Bone marrow (tissue), 2 donors: Measurements from ENCODE around the gene CACNA1S.

Experiments
- DNase-seq, 2 donors: peaks; one replicate each; lab custom pipeline; 2025; lab: John Stamatoyannopoulos, UW

The CACNA1S gene

DNA sequence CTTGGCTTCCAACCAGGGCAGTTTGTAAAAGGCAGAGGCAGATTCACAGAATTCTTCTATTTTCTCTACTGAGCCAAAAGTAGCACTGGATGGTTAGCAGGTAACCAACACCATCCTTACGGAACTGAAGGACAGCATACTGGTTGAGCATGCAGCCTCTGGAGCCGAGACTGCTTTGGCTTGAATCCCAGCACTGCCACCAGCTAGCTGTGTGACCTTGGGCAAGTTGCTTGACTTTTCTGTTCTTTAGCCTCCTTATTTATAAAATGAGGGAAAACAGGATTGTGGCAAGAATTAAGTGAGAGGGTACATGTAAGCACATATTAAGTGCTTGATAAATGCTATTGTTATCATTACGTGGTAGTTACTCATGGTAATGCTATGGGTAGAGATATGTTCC lies 19.5 kb downstream of the CACNA1S start:
- no peak for DNase-seq

DNA sequence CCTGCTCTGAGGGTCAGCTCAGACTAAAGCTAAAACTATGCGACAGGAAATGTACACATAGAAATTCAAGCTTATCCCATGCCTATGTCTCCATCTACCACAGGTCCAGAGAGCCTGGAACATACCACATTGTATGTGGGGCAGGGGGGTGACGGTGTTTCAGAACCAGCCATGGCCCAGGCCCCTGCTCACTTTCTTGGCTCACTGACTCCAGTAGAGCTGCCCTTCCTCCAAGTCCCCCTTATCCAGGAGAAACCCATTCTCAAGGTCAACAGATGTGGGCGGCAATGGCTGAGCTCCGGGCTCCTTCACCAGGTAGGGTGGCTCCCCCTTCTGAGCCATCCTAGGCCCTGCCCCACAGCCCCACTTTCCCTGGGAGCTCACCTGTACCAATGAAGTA lies 21.0 kb downstream of the CACNA1S start:
- DNase-seq = no peak

DNA sequence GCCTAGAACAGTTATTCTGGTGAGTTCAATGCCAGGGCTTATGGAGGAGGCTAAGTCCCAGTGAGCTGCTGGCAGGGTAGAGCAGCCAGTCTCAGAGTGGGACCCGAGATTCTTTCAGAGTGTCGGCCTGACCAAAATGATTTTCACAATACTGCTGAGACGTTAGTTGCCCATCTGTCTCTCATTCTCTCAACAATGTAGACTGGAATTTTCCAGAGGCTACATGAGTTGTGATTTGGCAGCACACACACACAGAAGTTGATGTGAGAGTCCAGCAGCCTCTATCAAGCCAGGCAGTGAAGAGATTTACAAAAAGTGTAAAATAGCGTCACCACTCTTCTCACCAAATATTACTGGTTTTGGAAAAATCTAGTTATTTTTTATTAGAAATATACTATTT lies 21.7 kb downstream of the CACNA1S start:
- no peak for DNase-seq

DNA sequence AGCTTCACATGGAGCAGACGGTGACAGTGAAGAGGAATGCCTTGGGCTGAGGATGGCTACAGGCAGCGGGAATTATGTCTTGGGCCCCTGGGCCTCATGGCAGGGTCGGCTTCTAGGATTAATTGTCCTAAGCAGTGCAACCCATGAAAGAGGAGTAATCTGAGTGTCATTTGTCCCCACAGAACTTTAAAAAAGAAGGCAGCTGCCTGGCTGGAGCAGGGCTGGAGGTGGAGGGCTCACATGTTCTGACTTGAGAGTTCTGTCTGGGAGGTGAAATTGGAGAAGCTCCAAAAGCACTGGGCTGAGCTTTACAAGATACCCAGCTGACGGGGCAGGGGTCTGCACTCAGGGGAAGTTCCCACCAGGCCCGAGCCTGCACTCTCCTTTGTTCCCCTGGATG lies 22.6 kb downstream of the CACNA1S start:
- DNase-seq = no peak

DNA sequence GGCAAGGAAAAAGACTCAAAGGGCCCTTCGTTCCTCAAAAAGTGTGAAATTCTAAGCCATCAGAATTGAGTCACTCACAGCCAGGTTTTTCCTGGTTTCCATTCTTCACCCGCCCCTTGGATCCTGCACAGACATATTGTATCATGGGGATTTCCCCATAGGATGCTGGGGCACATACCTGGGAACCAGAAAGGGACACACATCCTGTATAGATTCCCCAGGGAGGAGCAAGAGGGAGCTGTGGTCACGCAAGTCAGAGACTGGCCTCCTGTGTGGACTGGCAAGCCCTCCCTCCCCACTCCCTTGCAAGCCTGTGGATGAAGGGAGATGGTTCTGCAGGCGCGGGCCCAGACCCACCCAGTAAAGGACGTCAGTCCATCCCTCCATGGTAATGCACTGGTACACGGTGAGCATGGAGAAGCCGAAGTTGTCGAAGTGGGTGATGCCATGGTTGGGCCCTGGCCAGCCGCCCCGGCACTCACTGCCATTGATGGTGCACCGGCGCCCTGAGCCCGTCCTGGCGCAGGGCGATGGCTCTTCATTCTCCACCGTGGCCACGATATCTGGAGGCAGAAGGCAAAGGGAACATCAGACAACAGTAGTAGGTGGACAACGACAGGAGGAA lies 23.2 kb downstream of the CACNA1S start:
- DNase-seq = no peak

DNA sequence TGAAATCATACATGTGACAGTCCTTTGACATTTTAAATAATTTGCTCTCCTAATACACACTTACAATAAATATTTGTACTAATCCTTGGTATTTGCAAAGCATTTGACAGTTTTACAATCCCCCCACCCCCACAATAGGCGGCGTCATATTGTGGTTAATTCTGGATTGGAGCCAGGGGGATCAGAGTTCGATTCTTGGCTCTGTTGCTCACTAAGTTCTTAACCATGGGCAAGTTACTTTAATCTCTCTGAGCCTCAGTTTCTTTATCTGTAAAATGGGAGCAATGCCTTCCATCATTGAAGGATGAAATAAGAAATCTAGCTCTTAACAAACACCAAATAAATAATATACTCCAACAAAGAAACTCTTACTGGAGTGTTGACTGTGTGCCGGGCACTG lies 23.8 kb downstream of the CACNA1S start:
- no peak for DNase-seq

DNA sequence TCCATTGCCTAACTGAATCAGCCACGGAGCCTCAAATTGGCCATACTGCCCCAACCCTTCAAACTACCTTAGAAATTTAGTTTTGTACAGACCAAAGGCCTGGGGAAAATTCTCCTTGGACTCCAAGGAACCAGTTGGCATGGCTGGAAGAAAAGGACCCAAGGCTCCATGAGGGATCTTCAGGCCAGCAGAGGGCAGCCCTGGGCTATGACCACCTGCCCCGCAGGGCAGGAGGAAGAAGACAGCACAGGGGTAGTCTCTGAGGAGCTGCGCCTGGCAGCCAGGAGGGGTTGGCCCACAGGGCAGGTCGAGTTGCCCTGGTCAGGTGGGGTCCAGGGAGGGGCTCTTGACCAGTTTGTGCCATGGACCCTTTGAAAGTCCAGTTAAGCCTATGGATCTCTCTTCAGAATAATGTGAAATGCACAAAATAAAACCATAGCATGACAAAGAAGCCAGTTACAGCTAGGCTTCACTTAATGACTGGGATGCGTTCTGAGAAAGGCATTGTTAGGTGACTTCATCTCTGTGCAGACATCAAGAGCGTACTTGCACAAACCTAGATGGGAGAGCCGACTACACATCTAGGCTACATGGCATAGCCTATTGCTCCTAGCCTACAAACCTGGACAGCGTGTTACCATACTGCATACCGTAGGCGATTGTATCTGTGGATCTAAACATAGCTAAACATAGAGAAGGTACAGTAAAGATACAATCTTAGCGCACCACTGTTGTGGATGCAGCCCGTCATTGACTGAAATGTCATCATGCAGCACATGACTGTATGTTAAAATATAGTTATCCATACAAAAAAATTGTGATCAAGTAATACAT lies 26.1 kb downstream of the CACNA1S start:
- DNase-seq = peak in 1 of 2 donors; percentile 15

DNA sequence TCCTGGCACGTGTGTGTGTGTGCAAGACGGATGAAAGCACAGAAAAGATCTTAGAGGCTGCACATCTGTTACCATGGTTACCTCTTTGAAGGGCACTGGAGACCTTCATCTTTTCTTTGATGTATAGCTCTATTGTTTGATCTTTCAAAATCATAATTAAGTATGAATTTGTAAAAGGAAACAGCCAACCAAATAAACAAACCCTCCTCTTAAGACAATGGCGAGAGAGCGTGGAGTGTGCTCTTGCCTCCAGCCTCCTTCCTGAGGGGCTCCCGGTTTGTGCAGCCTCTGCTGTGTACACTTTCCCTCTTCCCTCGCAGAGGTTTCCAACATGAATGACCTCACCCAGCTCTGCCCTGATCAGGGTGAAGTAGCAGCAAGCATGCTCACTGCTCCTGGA lies 27.9 kb downstream of the CACNA1S start:
- no peak for DNase-seq

DNA sequence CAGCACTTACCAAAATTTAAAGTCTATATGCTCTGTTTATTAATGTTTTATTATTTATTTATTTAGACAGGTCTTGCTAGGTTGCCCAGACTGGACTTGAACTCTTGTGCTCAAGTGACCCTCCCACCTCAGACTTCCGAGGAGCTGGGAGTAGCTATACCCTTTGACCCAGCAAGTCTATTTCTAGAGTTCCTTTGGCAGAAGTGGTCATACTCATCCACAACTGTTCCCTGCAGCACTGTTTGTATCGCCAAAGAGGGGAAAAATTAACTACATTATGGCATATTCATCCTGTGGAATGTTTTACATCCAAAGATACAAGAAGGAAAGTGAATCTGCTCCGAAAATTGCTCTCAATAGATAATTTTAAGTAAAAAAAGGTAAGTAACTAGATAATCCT lies 28.5 kb downstream of the CACNA1S start:
- DNase-seq = no peak

DNA sequence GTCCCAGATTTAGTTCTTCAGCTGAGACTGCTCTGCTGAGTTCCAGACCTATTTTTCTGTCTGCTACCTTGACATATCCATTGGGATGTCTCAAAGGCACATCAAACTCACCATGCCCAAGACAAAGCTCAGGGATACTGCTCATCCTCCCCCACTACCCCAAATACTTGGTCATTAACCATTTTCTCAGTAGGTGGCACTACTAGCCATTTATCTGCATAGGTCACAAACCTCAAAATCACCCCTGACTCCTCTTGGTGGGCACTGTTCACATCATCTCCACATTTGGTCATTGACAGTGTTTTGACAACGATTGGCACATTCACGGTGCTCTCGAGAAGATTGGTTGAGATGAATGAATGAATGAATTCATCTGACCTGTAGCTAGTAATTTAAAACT lies 32.1 kb downstream of the CACNA1S start:
- no peak for DNase-seq

DNA sequence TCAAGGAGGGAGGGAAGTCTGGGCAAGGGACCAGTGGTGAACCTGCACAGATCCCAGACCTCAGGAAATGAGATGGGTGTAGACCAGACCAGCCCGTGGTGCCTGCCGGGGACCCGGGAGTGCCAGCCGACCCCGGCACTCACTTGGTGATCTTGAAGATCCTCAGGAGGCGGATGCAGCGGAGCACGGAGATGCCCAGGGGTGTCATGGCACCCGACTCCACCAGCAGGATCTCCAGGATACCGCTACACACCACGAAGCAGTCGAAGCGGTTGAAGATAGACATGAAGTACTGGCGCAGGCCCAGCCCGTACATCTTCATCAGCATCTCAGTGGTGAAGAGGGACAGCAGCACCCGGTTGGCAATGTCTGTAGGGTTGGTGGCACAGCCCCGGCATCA lies 34.5 kb downstream of the CACNA1S start:
- DNase-seq = no peak

DNA sequence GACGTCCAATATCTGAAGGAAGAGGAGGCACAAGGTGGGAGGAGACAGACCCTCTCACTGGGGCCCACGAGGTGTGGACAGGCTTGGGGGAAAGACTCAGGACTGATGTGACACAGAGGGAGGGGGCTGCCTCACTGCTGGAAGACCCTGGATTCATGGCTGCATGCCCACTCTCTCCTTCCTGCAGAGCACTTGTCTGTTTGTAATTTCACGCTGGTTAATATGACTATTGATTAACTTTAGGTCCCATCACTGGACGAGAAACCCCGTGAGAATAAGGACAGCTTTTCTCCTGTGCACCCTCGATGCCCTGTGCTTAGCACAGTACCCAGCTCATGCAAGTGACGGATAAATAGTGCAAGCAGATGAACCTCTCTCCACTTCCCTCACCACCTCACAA lies 35.1 kb downstream of the CACNA1S start:
- no peak for DNase-seq

DNA sequence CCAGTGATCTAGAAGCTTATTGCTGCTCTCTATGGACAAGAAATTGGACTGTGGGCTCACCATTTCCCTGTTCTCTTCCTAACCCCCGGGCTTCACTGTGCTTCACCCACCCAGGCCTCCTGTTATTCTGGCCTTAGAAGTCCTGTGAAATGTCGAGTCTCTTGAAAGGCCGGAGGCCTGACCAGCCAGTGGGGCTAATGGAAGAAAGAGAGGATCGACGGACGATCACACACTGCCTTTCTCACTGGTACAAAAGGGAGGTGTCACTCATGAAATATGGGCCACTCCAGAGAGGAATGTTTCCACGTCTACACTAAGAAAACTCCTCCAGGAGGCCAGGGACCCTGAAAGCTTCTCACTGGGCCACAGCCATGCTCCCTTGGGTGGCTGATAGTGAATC lies 36.1 kb downstream of the CACNA1S start:
- no peak for DNase-seq

DNA sequence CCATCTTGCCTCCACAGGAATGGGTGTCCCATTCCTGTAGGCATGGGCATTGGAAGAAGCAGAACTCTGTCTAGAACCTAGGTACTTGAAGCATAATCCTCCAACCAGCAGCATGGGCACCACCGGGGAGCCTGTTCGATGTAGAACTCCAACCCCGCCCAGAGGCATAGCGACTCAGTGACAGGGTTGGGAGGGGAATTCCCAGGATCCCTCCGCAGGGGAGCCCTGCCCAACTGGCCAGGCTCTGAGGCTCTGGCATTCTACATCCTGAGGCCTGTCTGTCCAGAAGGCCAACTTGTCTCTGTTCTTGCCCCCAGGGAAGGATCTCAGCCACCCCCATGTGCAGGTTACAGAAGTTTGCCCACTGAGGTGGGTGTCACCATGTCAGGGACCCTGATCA lies 38.2 kb downstream of the CACNA1S start:
- DNase-seq = no peak

DNA sequence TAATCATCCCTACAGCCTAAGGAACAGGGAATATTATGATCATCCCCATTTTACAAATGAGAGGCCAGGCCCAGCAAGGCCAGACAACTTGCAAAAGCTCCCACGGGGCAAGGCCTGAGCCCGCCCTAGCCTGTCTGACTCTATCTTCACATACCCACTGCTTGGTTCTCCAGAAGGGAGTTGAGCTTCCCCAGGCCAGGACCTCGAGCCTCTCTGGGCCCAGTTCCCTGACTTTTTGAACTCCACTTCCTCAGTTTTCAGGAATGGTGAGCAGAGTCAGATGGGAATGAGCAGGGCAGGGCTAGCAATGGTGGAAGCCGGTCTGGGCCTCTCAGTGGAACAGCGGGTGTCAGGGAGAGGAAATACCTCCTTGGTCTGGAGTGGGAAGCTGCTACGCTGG lies 39.3 kb downstream of the CACNA1S start:
- DNase-seq = no peak

DNA sequence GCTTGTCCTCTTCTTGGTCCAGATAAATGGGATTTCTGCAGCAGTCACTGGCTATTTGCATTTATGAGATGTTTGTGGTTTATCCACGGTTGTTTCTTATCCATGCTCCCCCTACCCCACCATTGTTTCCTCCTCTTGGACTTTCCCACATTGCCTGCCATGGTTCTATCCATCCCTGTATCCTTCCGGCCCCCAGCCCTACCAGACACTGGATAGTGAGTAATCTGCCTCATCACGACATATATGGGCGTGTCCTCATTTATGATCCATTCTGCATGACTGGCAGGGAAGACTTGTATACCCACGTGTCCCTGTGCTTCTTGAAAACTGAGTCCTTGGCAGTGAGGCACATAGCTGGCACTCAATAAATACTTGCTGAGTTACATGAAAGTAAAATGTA lies 40.1 kb downstream of the CACNA1S start:
- DNase-seq = no peak

DNA sequence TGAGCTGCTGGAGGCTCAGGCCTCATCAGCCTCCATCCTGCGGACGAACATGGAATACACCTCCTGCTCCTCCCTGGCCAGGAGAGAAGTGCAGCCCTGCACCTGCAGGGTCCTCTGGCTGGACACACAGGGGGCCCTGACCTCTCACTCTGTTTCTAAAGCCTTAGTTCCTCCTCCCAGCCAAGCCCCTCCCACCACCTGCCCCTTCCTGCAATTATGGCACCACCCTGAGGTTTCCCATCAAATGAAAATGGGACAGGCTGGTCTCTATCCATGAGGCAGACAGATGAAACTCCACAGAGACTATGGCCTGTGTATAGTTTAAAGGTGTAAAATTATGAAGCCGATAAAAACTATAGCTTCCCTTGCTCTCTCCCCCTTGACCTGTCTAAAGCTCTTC lies 42.6 kb downstream of the CACNA1S start:
- no peak for DNase-seq

DNA sequence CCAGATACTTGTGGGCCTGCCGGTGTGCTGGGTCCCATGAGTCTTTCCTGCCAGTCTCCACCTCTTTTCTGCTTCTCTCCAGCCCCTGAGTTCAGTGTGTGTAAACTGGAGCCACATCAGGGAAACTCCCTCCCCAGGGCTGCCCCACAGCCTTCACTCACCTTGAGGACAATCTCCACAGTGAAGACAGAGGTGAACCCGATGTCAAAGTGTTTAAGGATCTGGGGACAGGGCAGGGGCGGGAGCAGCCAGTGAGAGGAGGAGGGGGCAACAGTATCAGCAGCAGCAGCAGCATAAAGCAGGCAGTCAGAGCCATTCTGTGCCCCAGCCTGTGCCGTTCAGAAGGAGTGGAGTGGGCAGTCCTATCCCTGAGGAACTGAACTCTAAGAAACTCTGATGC lies 43.2 kb downstream of the CACNA1S start:
- DNase-seq = no peak

DNA sequence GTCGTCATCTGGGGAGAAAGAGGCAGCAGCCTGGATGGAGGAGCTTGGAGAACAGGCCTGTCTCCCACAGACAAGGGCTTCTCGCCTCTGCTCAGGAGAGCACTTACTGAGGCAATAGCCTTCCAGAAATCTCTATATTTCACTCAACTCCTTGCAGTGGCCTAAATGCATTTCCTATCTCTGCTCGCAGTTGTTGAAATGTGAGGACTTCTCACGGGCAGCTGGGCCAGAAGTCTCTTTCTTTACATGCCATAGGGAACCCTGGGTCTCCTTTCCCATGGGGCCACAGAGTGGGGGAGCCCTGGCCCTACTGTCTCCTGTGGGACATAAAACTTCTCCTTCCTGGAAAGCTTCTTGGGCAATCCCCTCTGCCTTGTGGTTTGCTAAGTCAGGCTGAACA lies 45.2 kb downstream of the CACNA1S start:
- no peak for DNase-seq

DNA sequence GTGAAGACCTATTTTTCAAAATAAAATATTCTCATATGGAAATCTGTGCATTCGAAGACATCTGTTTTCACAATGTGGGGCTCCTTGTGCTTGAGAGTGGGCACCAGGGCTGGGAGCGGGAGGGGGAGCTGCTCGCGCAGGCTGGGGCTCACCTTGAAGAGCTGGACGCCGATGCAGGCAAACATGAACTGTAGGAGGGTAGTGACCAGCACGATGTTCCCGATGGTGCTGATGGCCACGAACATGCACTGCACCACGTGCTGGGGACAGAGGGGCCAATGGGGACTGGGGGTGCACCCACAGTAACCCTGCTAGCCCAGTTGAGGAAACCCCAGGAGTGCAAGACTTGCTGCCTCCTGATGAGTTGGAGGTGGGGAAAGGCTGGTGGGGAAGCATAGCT lies 46.5 kb downstream of the CACNA1S start:
- no peak for DNase-seq

DNA sequence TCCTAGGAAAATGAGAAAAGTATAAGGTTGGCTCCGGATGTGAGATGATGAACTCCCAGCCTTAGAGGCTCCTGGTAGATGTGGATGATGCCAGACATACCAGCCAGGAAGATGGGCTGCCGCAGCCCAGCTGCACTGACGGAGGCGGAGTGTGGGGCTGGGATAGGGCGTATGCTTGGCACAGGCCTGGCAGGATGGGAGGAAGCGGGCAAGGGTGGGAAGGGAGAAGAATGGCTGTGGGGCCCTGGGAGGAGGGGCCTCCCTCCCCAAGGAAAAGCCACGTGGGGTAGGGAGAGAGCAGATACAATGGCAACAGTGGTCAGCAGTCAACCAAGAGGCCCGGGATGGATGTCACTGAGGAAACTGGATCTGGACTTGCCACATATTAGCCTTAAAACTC lies 47.4 kb downstream of the CACNA1S start:
- no peak for DNase-seq

DNA sequence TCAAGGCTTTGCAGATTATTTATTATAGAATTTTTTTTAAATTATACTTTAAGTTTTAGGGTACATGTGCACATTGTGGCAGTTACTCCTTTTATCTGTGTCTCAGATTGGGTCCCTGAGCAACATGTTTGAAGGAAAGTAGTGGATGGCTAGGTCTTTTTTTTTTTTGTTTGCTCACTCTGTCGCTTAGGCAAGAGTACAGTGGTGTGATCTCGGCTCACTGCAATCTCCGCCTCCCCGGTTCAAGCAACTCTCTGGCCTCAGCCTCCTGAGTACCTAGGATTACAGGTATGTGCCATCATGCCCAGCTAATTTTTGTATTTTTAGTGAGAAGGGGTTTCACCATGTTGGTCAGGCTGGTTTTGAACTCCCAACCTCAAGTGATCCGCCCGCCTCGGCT lies 49.1 kb downstream of the CACNA1S start:
- DNase-seq = no peak

DNA sequence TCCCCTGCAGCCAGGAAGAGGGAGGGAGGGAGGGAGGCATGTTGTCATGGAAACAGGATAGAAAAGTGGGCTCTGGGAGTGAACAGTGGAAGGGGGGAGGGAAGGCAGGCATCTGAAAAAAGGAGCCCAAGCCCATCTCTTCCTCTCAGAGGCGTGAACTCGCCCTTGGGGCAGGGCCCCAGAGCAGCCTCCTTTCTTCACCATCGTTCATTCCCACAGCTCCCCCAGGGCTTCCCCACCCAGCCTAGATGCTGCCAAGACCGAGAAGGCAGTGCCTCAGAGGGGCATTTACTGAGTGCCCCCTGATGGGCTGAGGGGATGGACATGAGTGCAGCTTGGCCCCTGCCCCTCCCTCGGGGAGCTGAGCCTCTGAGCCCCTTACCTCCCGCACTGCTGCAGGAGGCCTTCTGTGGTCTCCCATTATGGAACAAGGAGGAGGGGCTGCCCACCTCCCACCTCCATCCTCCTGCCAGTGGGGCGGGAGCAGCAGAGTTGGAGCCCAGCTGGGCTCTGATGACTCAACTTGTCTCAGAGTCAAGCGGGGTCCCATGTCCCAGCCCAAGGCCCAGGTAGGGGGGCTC lies 49.6 kb downstream of the CACNA1S start:
- no peak for DNase-seq

DNA sequence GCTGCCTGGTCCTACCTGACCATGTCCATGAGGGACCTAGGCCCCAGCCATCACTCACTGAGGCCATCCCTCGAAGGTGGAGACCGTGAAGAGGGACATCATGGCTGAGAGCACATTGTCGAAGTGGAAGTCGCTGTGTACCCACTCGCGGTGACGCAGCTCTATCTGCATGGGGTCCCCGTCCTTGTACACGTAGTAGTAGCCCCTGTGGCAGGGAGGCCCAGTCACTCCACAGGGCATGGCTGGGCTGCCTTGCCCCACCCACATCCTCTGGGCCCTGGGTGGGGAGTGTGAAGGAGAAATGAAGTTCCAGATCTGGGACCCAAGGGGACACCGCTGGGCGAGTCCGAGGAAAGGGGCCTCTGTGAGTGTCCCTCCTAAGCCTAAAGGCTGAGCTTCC lies 50.3 kb downstream of the CACNA1S start:
- DNase-seq = no peak
